ENCODE measurements around the gene DISC1.

- TF ChIP-seq CTCF (IDR thresholded peaks at IDR 0.05) (no peak), EZH2 (IDR thresholded peaks at IDR 0.05; ENCODE audit: borderline replicate concordance, insufficient read depth, low read depth, low read length, poor library complexity, severe bottlenecking) (no peak)
Observed at GRCh38 chr1:231634323-231635013, 7.9 kb downstream of the DISC1 start.
